ENCODE measurements around the gene NDRG4. TPM values are rescaled to one million over a fixed set of nuclear protein-coding genes. Genes with fewer than 3 reads are reported as not detected.

NDRG4 gene
- total and polyA plus RNA-seq, 5 donors from 2014 or later: 0.15 to 0.52 (median 0.40) TPM; not detected in 2

DNA sequence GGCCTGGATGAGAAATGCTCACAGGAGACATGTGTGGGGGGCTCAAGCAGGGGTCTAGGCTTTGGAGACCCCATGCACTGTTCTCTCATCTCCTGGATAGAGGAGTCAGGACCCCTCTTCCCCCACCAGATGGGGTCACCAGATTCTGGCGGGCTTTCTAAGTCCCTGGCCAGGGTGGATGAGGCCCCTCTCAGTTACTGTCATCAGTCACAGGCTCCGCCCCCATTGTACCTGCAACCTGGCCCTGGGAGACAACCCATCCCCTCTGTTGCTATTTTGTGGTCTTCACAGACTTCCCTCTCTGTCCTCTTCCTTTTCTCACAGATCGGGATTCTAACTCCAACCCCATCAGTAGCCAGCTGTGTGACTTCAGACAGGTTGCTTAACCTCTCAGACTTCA is 33.5 kb upstream of the NDRG4 start:
- peaks cover 11% of the 10 kb centered on the region for H3K4me1 ChIP-seq (ENCODE audit: control insufficient read depth, insufficient read depth, low read length, poor library complexity, severe bottlenecking)
- Mint-ChIP-seq H3K4me1 (peaks cover 0 to 5% (median 0%) of the 10 kb centered on the region in 4 donors), H3K27ac (no peak overlapping the region), H3K9me3 (peaks cover 0 to 1% (median 0%) of the 10 kb centered on the region in 7 donors), H3K36me3 (no peaks in the 10 kb centered on the region), H3K27me3 (peaks cover 70% of the 10 kb centered on the region), H3K4me3 (no peak overlapping the region)
- peaks cover 8% of the 10 kb centered on the region for H3K27me3 ChIP-seq (ENCODE audit: control insufficient read depth, insufficient read depth, low read length)
- H3K27ac ChIP-seq (ENCODE audit: insufficient read depth, low read length, poor library complexity, severe bottlenecking): no peak overlapping the region
- no peaks in the 10 kb centered on the region for H3K9me3 ChIP-seq (ENCODE audit: control insufficient read depth in 2 of 2, low read length in 2 of 2)
- ATAC-seq (ENCODE audit: low read depth in 2 of 2) (no peak), DNase-seq (no peak)
- no peak overlapping the region for H3K4me3 ChIP-seq (ENCODE audit: low read depth, low read length)
- H3K36me3 ChIP-seq (ENCODE audit: control insufficient read depth, insufficient read depth, low read length): no peaks in the 10 kb centered on the region

DNA sequence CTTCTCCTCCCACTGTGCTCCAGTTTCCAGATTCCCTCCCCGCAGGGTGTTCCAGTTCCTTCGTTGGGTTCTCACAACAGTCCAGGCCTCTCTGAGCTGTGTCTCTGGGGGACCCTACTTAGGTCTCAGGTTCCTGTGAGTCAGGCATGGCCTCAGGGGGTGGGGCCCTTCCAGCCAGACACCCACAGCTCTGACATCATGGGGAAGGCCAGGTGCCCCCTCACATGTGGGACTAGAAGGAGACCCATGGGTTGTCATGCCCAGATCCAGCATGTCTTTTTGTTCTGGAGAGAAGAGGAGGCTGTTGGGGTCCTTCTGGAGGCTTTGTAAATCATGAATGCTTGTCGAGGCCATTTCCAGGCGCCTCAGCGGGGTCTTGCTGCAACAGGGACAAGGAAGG is 32.0 kb upstream of the NDRG4 start:
- H3K27me3 ChIP-seq (ENCODE audit: control insufficient read depth, insufficient read depth, low read length): peaks cover 8% of the 10 kb centered on the region
- H3K27ac ChIP-seq (ENCODE audit: insufficient read depth, low read length, poor library complexity, severe bottlenecking): no peak overlapping the region
- Mint-ChIP-seq H3K4me3 (no peak overlapping the region), H3K27ac (no peak overlapping the region), H3K4me1 (peaks cover 0 to 5% (median 0%) of the 10 kb centered on the region in 4 donors), H3K36me3 (no peaks in the 10 kb centered on the region), H3K9me3 (peaks cover 0 to 1% (median 0%) of the 10 kb centered on the region in 7 donors), H3K27me3 (peaks cover 56% of the 10 kb centered on the region)
- H3K36me3 ChIP-seq (ENCODE audit: control insufficient read depth, insufficient read depth, low read length): no peaks in the 10 kb centered on the region
- peaks cover 11% of the 10 kb centered on the region for H3K4me1 ChIP-seq (ENCODE audit: control insufficient read depth, insufficient read depth, low read length, poor library complexity, severe bottlenecking)
- no peak for ATAC-seq (ENCODE audit: low read depth in 2 of 2)
- no peaks in the 10 kb centered on the region for H3K9me3 ChIP-seq (ENCODE audit: control insufficient read depth in 2 of 2, low read length in 2 of 2)
- no peak overlapping the region for H3K4me3 ChIP-seq (ENCODE audit: low read depth, low read length)
- no peak for DNase-seq

GRCh38 chr16:58471209-58471975 is 28.6 kb upstream of the NDRG4 start:
- ATAC-seq (ENCODE audit: low read depth in 2 of 2): no peak
- Mint-ChIP-seq H3K27ac (no peak overlapping the region), H3K27me3 (peaks cover 42% of the 10 kb centered on the region), H3K4me3 (no peak overlapping the region), H3K9me3 (peaks cover 0 to 3% (median 0%) of the 10 kb centered on the region in 7 donors), H3K4me1 (no peaks in the 10 kb centered on the region), H3K36me3 (no peaks in the 10 kb centered on the region)
- H3K9me3 ChIP-seq (ENCODE audit: control insufficient read depth in 2 of 2, low read length in 2 of 2): no peaks in the 10 kb centered on the region
- DNase-seq: no peak
- no peaks in the 10 kb centered on the region for H3K4me1 ChIP-seq (ENCODE audit: control insufficient read depth, insufficient read depth, low read length, poor library complexity, severe bottlenecking)
- H3K4me3 ChIP-seq (ENCODE audit: low read depth, low read length): no peak overlapping the region
- H3K36me3 ChIP-seq (ENCODE audit: control insufficient read depth, insufficient read depth, low read length): no peaks in the 10 kb centered on the region
- peaks cover 4% of the 10 kb centered on the region for H3K27me3 ChIP-seq (ENCODE audit: control insufficient read depth, insufficient read depth, low read length)
- H3K27ac ChIP-seq (ENCODE audit: insufficient read depth, low read length, poor library complexity, severe bottlenecking): no peak overlapping the region

GRCh38 chr16:58472266-58472665 is 27.7 kb upstream of the NDRG4 start:
- H3K9me3 ChIP-seq (ENCODE audit: control insufficient read depth in 2 of 2, low read length in 2 of 2): no peaks in the 10 kb centered on the region
- no peak overlapping the region for H3K4me3 Mint-ChIP-seq
- no peaks in the 10 kb centered on the region for H3K4me1 ChIP-seq (ENCODE audit: control insufficient read depth, insufficient read depth, low read length, poor library complexity, severe bottlenecking)
- H3K27ac Mint-ChIP-seq: no peak overlapping the region
- H3K4me1 Mint-ChIP-seq: no peaks in the 10 kb centered on the region
- no peak overlapping the region for H3K4me3 ChIP-seq (ENCODE audit: low read depth, low read length)
- no peak overlapping the region for H3K27ac ChIP-seq (ENCODE audit: insufficient read depth, low read length, poor library complexity, severe bottlenecking)
- ATAC-seq (ENCODE audit: low read depth in 2 of 2) (no peak), DNase-seq (no peak)
- no peaks in the 10 kb centered on the region for H3K36me3 ChIP-seq (ENCODE audit: control insufficient read depth, insufficient read depth, low read length)
- no peaks in the 10 kb centered on the region for H3K36me3 Mint-ChIP-seq
- H3K27me3 Mint-ChIP-seq: peaks cover 33% of the 10 kb centered on the region
- peaks cover 0 to 3% (median 0%) of the 10 kb centered on the region in 7 donors for H3K9me3 Mint-ChIP-seq
- H3K27me3 ChIP-seq (ENCODE audit: control insufficient read depth, insufficient read depth, low read length): no peaks in the 10 kb centered on the region

GRCh38 chr16:58472827-58473226 is 27.1 kb upstream of the NDRG4 start:
- Histone ChIP-seq H3K4me1 (ENCODE audit: control insufficient read depth, insufficient read depth, low read length, poor library complexity, severe bottlenecking) (no peaks in the 10 kb centered on the region), H3K4me3 (ENCODE audit: low read depth, low read length) (no peak overlapping the region), H3K27ac (ENCODE audit: insufficient read depth, low read length, poor library complexity, severe bottlenecking) (no peak overlapping the region), H3K9me3 (ENCODE audit: control insufficient read depth in 2 of 2, low read length in 2 of 2) (no peaks in the 10 kb centered on the region), H3K36me3 (ENCODE audit: control insufficient read depth, insufficient read depth, low read length) (no peaks in the 10 kb centered on the region), H3K27me3 (ENCODE audit: control insufficient read depth, insufficient read depth, low read length) (no peaks in the 10 kb centered on the region)
- ATAC-seq (ENCODE audit: low read depth in 2 of 2) (no peak), DNase-seq (no peak)
- H3K27ac Mint-ChIP-seq: no peak overlapping the region
- H3K4me3 Mint-ChIP-seq: no peak overlapping the region
- peaks cover 32% of the 10 kb centered on the region for H3K27me3 Mint-ChIP-seq
- peaks cover 0 to 2% (median 0%) of the 10 kb centered on the region in 7 donors for H3K9me3 Mint-ChIP-seq
- no peaks in the 10 kb centered on the region for H3K4me1 Mint-ChIP-seq
- H3K36me3 Mint-ChIP-seq: no peaks in the 10 kb centered on the region

- Mint-ChIP-seq H3K4me1 (no peaks in the 10 kb centered on the region), H3K36me3 (no peaks in the 10 kb centered on the region), H3K4me3 (no peak overlapping the region), H3K27ac (no peak overlapping the region), H3K27me3 (peaks cover 18% of the 10 kb centered on the region), H3K9me3 (peaks cover 0 to 2% (median 0%) of the 10 kb centered on the region in 7 donors)
- Histone ChIP-seq H3K4me3 (ENCODE audit: low read depth, low read length) (no peak overlapping the region), H3K4me1 (ENCODE audit: control insufficient read depth, insufficient read depth, low read length, poor library complexity, severe bottlenecking) (no peaks in the 10 kb centered on the region), H3K27ac (ENCODE audit: insufficient read depth, low read length, poor library complexity, severe bottlenecking) (no peak overlapping the region), H3K27me3 (ENCODE audit: control insufficient read depth, insufficient read depth, low read length) (no peaks in the 10 kb centered on the region), H3K9me3 (ENCODE audit: control insufficient read depth in 2 of 2, low read length in 2 of 2) (no peaks in the 10 kb centered on the region), H3K36me3 (ENCODE audit: control insufficient read depth, insufficient read depth, low read length) (no peaks in the 10 kb centered on the region)
- DNase-seq (no peak), ATAC-seq (ENCODE audit: low read depth in 2 of 2) (no peak)
Measured at GRCh38 chr16:58474296-58474695, 25.6 kb upstream of the NDRG4 start.

DNA sequence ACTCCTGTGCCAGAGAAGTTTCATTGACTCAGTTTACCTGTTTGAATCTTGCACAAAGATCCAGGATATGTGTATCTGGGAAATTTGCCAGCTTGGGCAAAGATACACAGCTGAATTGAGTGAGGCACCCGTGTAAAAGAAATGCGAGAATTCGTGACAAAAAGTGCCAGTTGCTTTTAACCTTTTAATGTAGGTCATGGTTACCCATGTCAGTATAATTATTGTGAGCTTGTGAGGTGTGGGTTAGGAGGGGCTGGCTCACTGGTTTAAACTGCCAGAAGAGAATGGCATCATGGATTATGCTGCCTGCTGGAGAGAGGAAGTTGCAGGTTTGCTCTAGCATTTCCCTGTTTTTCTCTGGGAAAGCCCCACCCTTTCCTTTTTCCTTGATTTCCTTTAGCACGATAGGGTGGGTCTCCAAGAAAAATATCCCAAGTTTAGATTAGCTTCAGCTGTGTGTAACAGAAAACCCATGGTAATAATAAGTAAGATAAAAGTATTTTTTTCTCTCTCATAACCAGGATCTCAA is 24.8 kb upstream of the NDRG4 start:
- ATAC-seq (ENCODE audit: low read depth in 2 of 2): no peak
- Mint-ChIP-seq H3K9me3 (peaks cover 0 to 2% (median 0%) of the 10 kb centered on the region in 7 donors), H3K36me3 (no peaks in the 10 kb centered on the region)

DNA sequence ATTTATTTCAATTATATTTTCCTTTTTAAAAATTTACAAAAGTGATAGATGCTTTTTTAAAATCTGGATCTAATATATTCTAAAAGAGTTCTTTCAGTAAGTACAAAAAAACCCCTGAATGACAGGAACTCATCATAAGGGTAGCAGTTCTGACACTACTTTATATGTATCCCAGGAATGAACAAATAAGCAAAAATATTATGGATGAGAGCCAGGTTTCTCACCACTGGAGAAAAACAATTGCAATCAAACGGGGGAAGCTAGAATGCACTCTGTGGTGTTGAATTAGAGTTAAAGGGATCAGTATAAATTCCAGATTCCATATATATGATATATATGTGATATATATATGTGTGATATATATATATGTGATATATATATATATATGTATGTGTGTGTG is 23.2 kb upstream of the NDRG4 start:
- Mint-ChIP-seq H3K4me3 (no peak overlapping the region), H3K9me3 (peaks cover 0 to 2% (median 0%) of the 10 kb centered on the region in 7 donors), H3K4me1 (no peaks in the 10 kb centered on the region), H3K36me3 (no peaks in the 10 kb centered on the region), H3K27ac (no peak overlapping the region), H3K27me3 (peaks cover 5% of the 10 kb centered on the region)
- ATAC-seq (ENCODE audit: low read depth in 2 of 2) (no peak), DNase-seq (no peak)
- Histone ChIP-seq H3K27me3 (ENCODE audit: control insufficient read depth, insufficient read depth, low read length) (no peaks in the 10 kb centered on the region), H3K9me3 (ENCODE audit: control insufficient read depth in 2 of 2, low read length in 2 of 2) (no peaks in the 10 kb centered on the region), H3K36me3 (ENCODE audit: control insufficient read depth, insufficient read depth, low read length) (no peaks in the 10 kb centered on the region), H3K4me1 (ENCODE audit: control insufficient read depth, insufficient read depth, low read length, poor library complexity, severe bottlenecking) (no peaks in the 10 kb centered on the region), H3K4me3 (ENCODE audit: low read depth, low read length) (no peak overlapping the region), H3K27ac (ENCODE audit: insufficient read depth, low read length, poor library complexity, severe bottlenecking) (no peak overlapping the region)

More for the DNA sequence above, 24.8 kb upstream of the NDRG4 start:
- H3K4me1 Mint-ChIP-seq: no peaks in the 10 kb centered on the region
- H3K36me3 ChIP-seq (ENCODE audit: control insufficient read depth, insufficient read depth, low read length): no peaks in the 10 kb centered on the region
- H3K4me1 ChIP-seq (ENCODE audit: control insufficient read depth, insufficient read depth, low read length, poor library complexity, severe bottlenecking): no peaks in the 10 kb centered on the region
- no peak overlapping the region for H3K27ac ChIP-seq (ENCODE audit: insufficient read depth, low read length, poor library complexity, severe bottlenecking)
- no peaks in the 10 kb centered on the region for H3K27me3 ChIP-seq (ENCODE audit: control insufficient read depth, insufficient read depth, low read length)
- H3K4me3 Mint-ChIP-seq: no peak overlapping the region
- no peak overlapping the region for H3K4me3 ChIP-seq (ENCODE audit: low read depth, low read length)
- peaks cover 11% of the 10 kb centered on the region for H3K27me3 Mint-ChIP-seq
- no peaks in the 10 kb centered on the region for H3K9me3 ChIP-seq (ENCODE audit: control insufficient read depth in 2 of 2, low read length in 2 of 2)
- H3K27ac Mint-ChIP-seq: peak overlapping the region in 1 of 3 donors; percentile 12
- DNase-seq: no peak
